Fibroblast of lung (primary cell): ENCODE results near the gene TENM4. TPM values are rescaled to one million over a fixed set of nuclear protein-coding genes. Genes with fewer than 3 reads are reported as not detected.

Experiments used
- DNase-seq, 2 donors: peaks; one replicate each; pipeline versions ENCODE4 v3.0.0 to v3.0.0-alpha.2; 2010; ENCODE audit warnings: low read depth in 2 of 2
- H2AFZ ChIP-seq: 2 replicates; pipeline ENCODE4 v1.5.1; 2012; ENCODE audit warnings: low read length, control low read depth, inconsistent platforms
- H3K27ac ChIP-seq: 2 replicates; pipeline ENCODE4 v1.5.1; 2011; ENCODE audit warnings: low read length, control low read depth; ENCODE audit not compliant: insufficient read depth
- H3K27me3 ChIP-seq: 2 replicates; pipeline ENCODE4 v1.5.1; 2011; ENCODE audit warnings: mild to moderate bottlenecking, low read length; ENCODE audit not compliant: control insufficient read depth, insufficient read depth
- H3K36me3 ChIP-seq: 2 replicates; pipeline ENCODE4 v1.5.1; 2011; ENCODE audit warnings: low read length; ENCODE audit not compliant: control insufficient read depth, insufficient read depth
- H3K4me1 ChIP-seq: 2 replicates; pipeline ENCODE4 v1.5.1; 2011; ENCODE audit warnings: low read length; ENCODE audit not compliant: control insufficient read depth, insufficient read depth; ENCODE audit errors: extremely low read depth
- H3K4me2 ChIP-seq: 2 replicates; pipeline ENCODE4 v1.5.1; 2011; ENCODE audit warnings: low read length, control low read depth; ENCODE audit not compliant: insufficient read depth; ENCODE audit errors: extremely low read depth
- H3K4me3 ChIP-seq, 4 experiments: fragments of 200-600 bp in 1 of 4; sonication (generic) in 1 of 4; replicated peaks in 1 of 4; 2 replicates each; pipeline ENCODE4 v1.5.1; 2011 to 2016; ENCODE audit warnings: low read length in 4 of 4, low read depth in 3 of 4, mild to moderate bottlenecking in 3 of 4, control low read depth in 2 of 4, inconsistent platforms in 1 of 4, mixed read lengths in 1 of 4; ENCODE audit not compliant: insufficient read depth in 1 of 4; ENCODE audit errors: control extremely low read depth in 1 of 4
- H3K79me2 ChIP-seq: 2 replicates; pipeline ENCODE4 v1.5.1; 2012; ENCODE audit warnings: mild to moderate bottlenecking, low read length, inconsistent platforms; ENCODE audit not compliant: control insufficient read depth, insufficient read depth
- H3K9ac ChIP-seq: 2 replicates; pipeline ENCODE4 v1.5.1; 2011; ENCODE audit warnings: mild to moderate bottlenecking, low read length, control low read depth; ENCODE audit not compliant: insufficient read depth
- H3K9me3 ChIP-seq: 2 replicates; pipeline ENCODE4 v1.5.1; 2012; ENCODE audit warnings: low read depth, low read length; ENCODE audit not compliant: control insufficient read depth, insufficient read depth
- H4K20me1 ChIP-seq: 2 replicates; pipeline ENCODE4 v1.5.1; 2011; ENCODE audit warnings: low read length; ENCODE audit not compliant: control insufficient read depth, insufficient read depth; ENCODE audit errors: extremely low read depth
- EZH2 ChIP-seq: IDR thresholded peaks from 2 replicates; pipeline ENCODE4 v1.5.1; 2012; ENCODE audit warnings: low read length, control low read depth, mild to moderate bottlenecking; ENCODE audit errors: missing control alignments
- polyA plus RNA-seq, 2 donors: library from polyadenylated mRNA; depleted of rRNA in 1 of 2; stranded (reverse) in 1 of 2; unstranded in 1 of 2; fragments of >200 nt; gene quantifications; 2 replicates each; pipeline ENCODE4 v1.2.1, GENCODE V29; 2011 to 2012; ENCODE audit warnings: missing spikeins in 1 of 2
- total RNA-seq: library from RNA; depleted of rRNA; stranded (reverse); fragments of >200 nt; gene quantifications from 2 replicates; pipeline ENCODE4 v1.2.1, GENCODE V29; 2014
- TF ChIP-seq, protein P1 (sequence below), 2 donors: IDR thresholded peaks in 1 of 2; conservative IDR thresholded peaks in 1 of 2; 1 replicate in 1 of 2; 2 replicates in 1 of 2; pipeline ENCODE4 v1.5.1; 2011 to 2012; ENCODE audit warnings: low read length in 2 of 2, control low read depth in 1 of 2, inconsistent platforms in 1 of 2, low read depth in 1 of 2, mild to moderate bottlenecking in 1 of 2

Gene TENM4
- total and polyA plus RNA-seq, 2 donors (not counting 1 experiment from before 2014, with no cell fraction given), result 4.6 to 48.4 TPM

DNA sequence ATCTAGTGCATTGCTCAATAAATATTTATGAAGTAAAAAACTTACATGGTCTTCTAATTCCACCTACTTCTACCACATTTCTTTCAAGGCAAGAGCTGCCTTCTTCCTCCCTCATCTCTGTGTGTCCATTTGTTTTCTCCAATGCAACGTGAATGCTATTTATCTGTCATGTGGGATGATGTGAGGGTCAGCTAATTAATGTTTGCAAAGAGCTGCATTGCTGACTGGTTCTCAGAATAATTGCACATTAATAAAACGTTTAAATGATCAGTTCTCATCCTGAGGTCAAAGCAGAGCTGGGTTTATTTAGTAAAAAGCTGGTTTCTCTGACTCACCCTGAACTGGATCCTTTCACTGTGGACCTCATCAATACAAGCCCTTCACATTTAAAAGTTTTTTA is 8.7 kb downstream of the TENM4 start:
- TF ChIP-seq, protein P1, sequence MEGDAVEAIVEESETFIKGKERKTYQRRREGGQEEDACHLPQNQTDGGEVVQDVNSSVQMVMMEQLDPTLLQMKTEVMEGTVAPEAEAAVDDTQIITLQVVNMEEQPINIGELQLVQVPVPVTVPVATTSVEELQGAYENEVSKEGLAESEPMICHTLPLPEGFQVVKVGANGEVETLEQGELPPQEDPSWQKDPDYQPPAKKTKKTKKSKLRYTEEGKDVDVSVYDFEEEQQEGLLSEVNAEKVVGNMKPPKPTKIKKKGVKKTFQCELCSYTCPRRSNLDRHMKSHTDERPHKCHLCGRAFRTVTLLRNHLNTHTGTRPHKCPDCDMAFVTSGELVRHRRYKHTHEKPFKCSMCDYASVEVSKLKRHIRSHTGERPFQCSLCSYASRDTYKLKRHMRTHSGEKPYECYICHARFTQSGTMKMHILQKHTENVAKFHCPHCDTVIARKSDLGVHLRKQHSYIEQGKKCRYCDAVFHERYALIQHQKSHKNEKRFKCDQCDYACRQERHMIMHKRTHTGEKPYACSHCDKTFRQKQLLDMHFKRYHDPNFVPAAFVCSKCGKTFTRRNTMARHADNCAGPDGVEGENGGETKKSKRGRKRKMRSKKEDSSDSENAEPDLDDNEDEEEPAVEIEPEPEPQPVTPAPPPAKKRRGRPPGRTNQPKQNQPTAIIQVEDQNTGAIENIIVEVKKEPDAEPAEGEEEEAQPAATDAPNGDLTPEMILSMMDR (conservative IDR thresholded peaks at IDR 0.05 in 1 of 2, IDR thresholded peaks at IDR 0.05 in 1 of 2; ENCODE audit: low read depth in 1 of 2, low read length in 2 of 2), result no peak
- no peak for TF ChIP-seq EZH2
- H3K36me3 ChIP-seq, result no peaks in the 10 kb centered on the region
- H3K27ac ChIP-seq, result peak overlapping the region; percentile 5
- DNase-seq, result no peak
- H3K9ac ChIP-seq, result no peak overlapping the region
- peaks cover 11% of the 10 kb centered on the region for H3K4me1 ChIP-seq
- H3K4me3 ChIP-seq, result no peak overlapping the region
- peaks cover 43% of the 10 kb centered on the region for H3K79me2 ChIP-seq
- H3K9me3 ChIP-seq, result no peaks in the 10 kb centered on the region
- no peak overlapping the region for H3K4me2 ChIP-seq
- H2AFZ ChIP-seq, result no peak overlapping the region
- no peaks in the 10 kb centered on the region for H3K27me3 ChIP-seq
- no peaks in the 10 kb centered on the region for H4K20me1 ChIP-seq

DNA sequence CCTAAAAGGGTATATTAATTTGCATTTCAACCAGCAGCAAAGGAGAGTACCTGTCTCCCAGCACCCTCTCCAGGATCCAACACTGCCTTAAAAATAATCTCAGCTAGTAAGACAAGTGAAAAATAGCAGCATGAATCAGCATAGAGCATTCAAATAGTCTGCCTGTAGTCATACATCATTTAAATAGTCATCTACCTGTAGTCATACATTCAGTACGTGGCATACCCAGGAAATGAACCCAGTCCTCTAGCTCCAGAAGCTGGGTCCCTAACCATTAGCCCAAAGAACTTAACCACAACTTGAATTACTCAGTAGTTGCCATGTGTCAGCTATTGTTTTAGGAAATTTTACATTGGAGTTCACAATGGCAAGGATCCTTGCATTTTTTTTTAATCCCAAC is 9.3 kb downstream of the TENM4 start:
- TF ChIP-seq, protein P1 (conservative IDR thresholded peaks at IDR 0.05 in 1 of 2, IDR thresholded peaks at IDR 0.05 in 1 of 2; ENCODE audit: low read depth in 1 of 2, low read length in 2 of 2), result no peak
- no peak for TF ChIP-seq EZH2
- H3K9me3 ChIP-seq, result no peaks in the 10 kb centered on the region
- DNase-seq, result peak; percentile 36 to 92
- H3K4me1 ChIP-seq, result peaks cover 8% of the 10 kb centered on the region
- H3K36me3 ChIP-seq, result no peaks in the 10 kb centered on the region
- no peak overlapping the region for H3K9ac ChIP-seq
- no peaks in the 10 kb centered on the region for H4K20me1 ChIP-seq
- no peak overlapping the region for H3K4me2 ChIP-seq
- no peak overlapping the region for H2AFZ ChIP-seq
- no peaks in the 10 kb centered on the region for H3K27me3 ChIP-seq
- H3K4me3 ChIP-seq, result no peak overlapping the region
- H3K27ac ChIP-seq, result no peak overlapping the region
- peaks cover 37% of the 10 kb centered on the region for H3K79me2 ChIP-seq

DNA sequence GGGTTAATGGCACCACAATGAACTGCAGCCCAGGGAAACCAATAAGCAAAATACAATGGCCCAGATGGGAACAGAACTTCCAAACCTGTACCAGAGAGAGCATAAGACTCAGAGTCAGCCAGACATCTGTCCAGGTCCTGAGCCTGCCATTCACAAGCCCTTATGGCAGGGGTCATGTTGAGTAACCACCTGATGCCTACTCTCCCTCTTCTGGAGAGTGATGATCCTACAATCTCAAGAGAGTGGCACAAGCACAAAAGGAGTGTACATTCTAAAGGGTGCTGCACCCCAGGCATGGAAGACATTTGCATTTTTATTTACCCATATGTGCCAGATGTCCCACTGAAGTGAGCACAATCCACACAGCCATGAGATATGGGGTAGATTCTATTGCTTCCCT is 10.6 kb downstream of the TENM4 start:
- H3K36me3 ChIP-seq, result no peaks in the 10 kb centered on the region
- H3K4me2 ChIP-seq, result no peak overlapping the region
- H3K79me2 ChIP-seq, result peaks cover 27% of the 10 kb centered on the region
- H2AFZ ChIP-seq, result no peak overlapping the region
- no peaks in the 10 kb centered on the region for H3K9me3 ChIP-seq
- no peak overlapping the region for H3K27ac ChIP-seq
- no peak overlapping the region for H3K9ac ChIP-seq
- H4K20me1 ChIP-seq, result no peaks in the 10 kb centered on the region
- H3K27me3 ChIP-seq, result no peaks in the 10 kb centered on the region
- TF ChIP-seq, protein P1 (conservative IDR thresholded peaks at IDR 0.05 in 1 of 2, IDR thresholded peaks at IDR 0.05 in 1 of 2; ENCODE audit: low read depth in 1 of 2, low read length in 2 of 2), result no peak
- no peak for TF ChIP-seq EZH2
- H3K4me1 ChIP-seq, result peaks cover 8% of the 10 kb centered on the region
- no peak overlapping the region for H3K4me3 ChIP-seq
- DNase-seq, result no peak
